Measurements from ENCODE around the gene NIPBL.

NIPBL gene

DNA sequence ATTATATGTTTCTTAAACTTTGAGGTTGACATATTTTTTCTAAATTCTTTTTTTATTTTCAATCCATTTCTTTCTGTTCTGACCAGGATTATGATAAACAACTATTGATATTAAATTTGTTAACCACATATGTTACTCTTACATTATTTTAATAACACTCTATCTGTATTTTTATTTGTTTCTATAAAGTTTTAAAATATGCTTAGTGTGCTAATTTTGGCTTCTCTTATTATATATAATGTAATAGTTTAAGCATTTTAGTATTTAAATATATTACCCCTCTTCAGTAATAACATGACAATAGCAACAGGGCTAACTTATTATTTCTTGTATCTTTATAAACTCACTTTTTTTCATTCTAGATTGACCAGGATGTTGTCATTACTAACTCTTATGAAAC is 137.8 kb downstream of the NIPBL start:
- Histone ChIP-seq H3K4me1 (ENCODE audit: insufficient read depth, low read length) (no peaks in the 10 kb centered on the region), H3K4me3 (ENCODE audit: low read depth in 1 of 2, low read length in 2 of 2) (no peak overlapping the region), H3K36me3 (ENCODE audit: insufficient read depth, low read length) (peaks cover 58% of the 10 kb centered on the region), H3K27ac (ENCODE audit: low read length) (no peak overlapping the region), H3K27me3 (ENCODE audit: insufficient read depth, low read length, poor library complexity) (no peaks in the 10 kb centered on the region), H3K4me2 (ENCODE audit: insufficient read depth, low read length) (no peak overlapping the region), H3K9ac (ENCODE audit: low read depth, low read length) (no peak overlapping the region), H4K20me1 (ENCODE audit: insufficient read depth, low read length) (no peaks in the 10 kb centered on the region), H3K79me2 (ENCODE audit: insufficient read depth, low read length) (no peaks in the 10 kb centered on the region), H2AFZ (ENCODE audit: low read depth, low read length) (no peak overlapping the region), H3K9me3 (ENCODE audit: insufficient read depth, low read length, severe bottlenecking) (no peaks in the 10 kb centered on the region)
- ATAC-seq (ENCODE audit: insufficient read depth, low read depth) (no peak), DNase-seq (no peak)
- TF ChIP-seq, protein P1, sequence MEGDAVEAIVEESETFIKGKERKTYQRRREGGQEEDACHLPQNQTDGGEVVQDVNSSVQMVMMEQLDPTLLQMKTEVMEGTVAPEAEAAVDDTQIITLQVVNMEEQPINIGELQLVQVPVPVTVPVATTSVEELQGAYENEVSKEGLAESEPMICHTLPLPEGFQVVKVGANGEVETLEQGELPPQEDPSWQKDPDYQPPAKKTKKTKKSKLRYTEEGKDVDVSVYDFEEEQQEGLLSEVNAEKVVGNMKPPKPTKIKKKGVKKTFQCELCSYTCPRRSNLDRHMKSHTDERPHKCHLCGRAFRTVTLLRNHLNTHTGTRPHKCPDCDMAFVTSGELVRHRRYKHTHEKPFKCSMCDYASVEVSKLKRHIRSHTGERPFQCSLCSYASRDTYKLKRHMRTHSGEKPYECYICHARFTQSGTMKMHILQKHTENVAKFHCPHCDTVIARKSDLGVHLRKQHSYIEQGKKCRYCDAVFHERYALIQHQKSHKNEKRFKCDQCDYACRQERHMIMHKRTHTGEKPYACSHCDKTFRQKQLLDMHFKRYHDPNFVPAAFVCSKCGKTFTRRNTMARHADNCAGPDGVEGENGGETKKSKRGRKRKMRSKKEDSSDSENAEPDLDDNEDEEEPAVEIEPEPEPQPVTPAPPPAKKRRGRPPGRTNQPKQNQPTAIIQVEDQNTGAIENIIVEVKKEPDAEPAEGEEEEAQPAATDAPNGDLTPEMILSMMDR (IDR thresholded peaks at IDR 0.05; ENCODE audit: borderline replicate concordance, extremely low read depth, low read length, poor library complexity, severe bottlenecking), result no peak
- no peak for TF ChIP-seq EZH2 (IDR thresholded peaks at IDR 0.05; ENCODE audit: borderline replicate concordance, low read depth, low read length, severe bottlenecking)

DNA sequence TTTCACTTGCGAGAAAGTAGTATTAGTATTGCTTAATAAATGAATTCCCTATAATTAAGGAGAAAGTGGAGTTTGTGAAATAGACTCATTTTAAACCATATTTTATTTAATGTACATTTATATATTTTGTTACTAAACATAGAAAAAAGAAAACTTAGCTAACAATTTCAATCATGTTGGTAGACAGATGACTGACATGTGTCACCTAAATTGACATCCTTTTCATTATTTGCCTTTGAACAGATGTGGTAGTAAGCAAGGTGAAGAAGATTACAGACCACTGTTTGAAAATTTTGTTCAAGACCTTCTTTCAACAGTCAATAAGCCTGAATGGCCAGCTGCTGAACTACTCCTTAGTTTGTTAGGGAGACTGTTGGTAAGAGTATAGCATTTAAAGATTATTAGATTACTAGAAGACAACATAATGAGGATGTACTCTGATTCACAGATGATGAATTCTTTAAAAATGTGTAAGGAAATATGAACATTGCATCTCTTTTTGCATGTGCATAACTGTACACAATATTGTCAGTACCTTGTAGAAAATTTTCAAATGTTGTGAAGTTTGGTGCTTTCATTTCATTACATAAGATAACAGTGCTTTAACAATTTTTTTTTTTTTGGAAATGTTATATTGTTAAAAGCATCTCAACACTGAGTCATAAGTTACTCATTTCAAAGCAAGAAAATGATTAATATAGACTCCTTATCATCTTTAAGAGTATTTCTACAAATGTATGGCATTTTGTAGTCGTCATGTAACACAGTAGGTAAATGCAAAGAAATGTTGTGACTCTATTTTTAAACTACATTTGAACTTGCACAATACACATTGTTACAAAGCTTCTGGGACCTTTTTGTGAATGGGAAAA is 139.5 kb downstream of the NIPBL start:
- Histone ChIP-seq H3K4me3 (ENCODE audit: low read depth in 1 of 2, low read length in 2 of 2) (no peak overlapping the region), H3K4me1 (ENCODE audit: insufficient read depth, low read length) (no peaks in the 10 kb centered on the region), H3K79me2 (ENCODE audit: insufficient read depth, low read length) (no peaks in the 10 kb centered on the region), H3K27me3 (ENCODE audit: insufficient read depth, low read length, poor library complexity) (no peaks in the 10 kb centered on the region), H3K9me3 (ENCODE audit: insufficient read depth, low read length, severe bottlenecking) (no peaks in the 10 kb centered on the region), H3K4me2 (ENCODE audit: insufficient read depth, low read length) (no peak overlapping the region), H3K27ac (ENCODE audit: low read length) (no peak overlapping the region), H3K9ac (ENCODE audit: low read depth, low read length) (no peak overlapping the region), H3K36me3 (ENCODE audit: insufficient read depth, low read length) (peaks cover 59% of the 10 kb centered on the region), H2AFZ (ENCODE audit: low read depth, low read length) (no peak overlapping the region), H4K20me1 (ENCODE audit: insufficient read depth, low read length) (no peaks in the 10 kb centered on the region)
- no peak for DNase-seq
- no peak for ATAC-seq (ENCODE audit: insufficient read depth, low read depth)
- TF ChIP-seq, protein P1 (IDR thresholded peaks at IDR 0.05; ENCODE audit: borderline replicate concordance, extremely low read depth, low read length, poor library complexity, severe bottlenecking), result no peak
- TF ChIP-seq EZH2 (IDR thresholded peaks at IDR 0.05; ENCODE audit: borderline replicate concordance, low read depth, low read length, severe bottlenecking), result no peak

DNA sequence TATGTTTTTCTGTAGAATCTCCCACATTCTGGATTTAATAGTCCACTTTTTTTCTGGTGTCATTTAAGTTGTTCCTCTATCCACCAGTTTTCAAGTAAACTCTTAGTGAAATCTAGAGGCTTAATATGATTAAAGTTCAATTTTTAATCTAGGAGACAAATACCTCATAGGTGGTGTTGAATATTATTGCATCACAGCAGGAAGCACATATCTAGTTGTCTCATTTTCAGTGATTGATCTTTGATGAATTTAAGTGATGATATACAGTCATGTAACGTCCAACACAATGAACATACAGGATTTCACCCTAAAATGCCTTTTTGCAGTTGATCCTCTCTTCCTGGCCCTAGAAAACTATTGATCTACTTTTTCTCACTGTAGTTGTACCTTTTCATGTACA is 152.3 kb downstream of the NIPBL start:
- TF ChIP-seq, protein P1 (IDR thresholded peaks at IDR 0.05; ENCODE audit: borderline replicate concordance, extremely low read depth, low read length, poor library complexity, severe bottlenecking), result no peak
- no peak for TF ChIP-seq EZH2 (IDR thresholded peaks at IDR 0.05; ENCODE audit: borderline replicate concordance, low read depth, low read length, severe bottlenecking)
- no peaks in the 10 kb centered on the region for H4K20me1 ChIP-seq (ENCODE audit: insufficient read depth, low read length)
- H3K27ac ChIP-seq (ENCODE audit: low read length), result no peak overlapping the region
- H3K36me3 ChIP-seq (ENCODE audit: insufficient read depth, low read length), result peaks cover 82% of the 10 kb centered on the region
- no peak overlapping the region for H3K4me2 ChIP-seq (ENCODE audit: insufficient read depth, low read length)
- H3K79me2 ChIP-seq (ENCODE audit: insufficient read depth, low read length), result no peaks in the 10 kb centered on the region
- ATAC-seq (ENCODE audit: insufficient read depth, low read depth) (no peak), DNase-seq (no peak)
- no peak overlapping the region for H3K4me3 ChIP-seq (ENCODE audit: low read depth in 1 of 2, low read length in 2 of 2)
- H2AFZ ChIP-seq (ENCODE audit: low read depth, low read length), result no peak overlapping the region
- H3K9ac ChIP-seq (ENCODE audit: low read depth, low read length), result no peak overlapping the region
- H3K9me3 ChIP-seq (ENCODE audit: insufficient read depth, low read length, severe bottlenecking), result no peaks in the 10 kb centered on the region
- H3K27me3 ChIP-seq (ENCODE audit: insufficient read depth, low read length, poor library complexity), result no peaks in the 10 kb centered on the region
- H3K4me1 ChIP-seq (ENCODE audit: insufficient read depth, low read length), result no peaks in the 10 kb centered on the region
